SK-N-MC (cell line): Measurements from ENCODE around the gene CAPS2.

Experiments used
- EZH2 ChIP-seq: fragments of 200-600 bp; sonication (generic); IDR thresholded peaks from one replicate; pipeline ENCODE4 v1.6.1; 2017; ENCODE audit warnings: antibody characterized with exemption
- POLR2AphosphoS5 ChIP-seq: IDR thresholded peaks from 2 replicates; pipeline ENCODE4 v1.6.1; 2012; ENCODE audit warnings: mild to moderate bottlenecking, low read depth, low read length, borderline replicate concordance

- no peak for TF ChIP-seq POLR2AphosphoS5
- no peak for TF ChIP-seq EZH2
Measured at GRCh38 chr12:75294797-75295196, 35.3 kb downstream of the CAPS2 start.
